ENCODE data around the gene PRRC1. TPM values are rescaled to one million over a fixed set of nuclear protein-coding genes. Genes with fewer than 3 reads are reported as not detected.
"Not testable (repeated sequence)": the region's sequence is repeated elsewhere in the genome, so short reads cannot be mapped to it uniquely, and the experiment has no call there.

The PRRC1 gene
- total and polyA plus RNA-seq, 12 donors, result 13.3 to 30.6 (median 22.7) TPM

DNA sequence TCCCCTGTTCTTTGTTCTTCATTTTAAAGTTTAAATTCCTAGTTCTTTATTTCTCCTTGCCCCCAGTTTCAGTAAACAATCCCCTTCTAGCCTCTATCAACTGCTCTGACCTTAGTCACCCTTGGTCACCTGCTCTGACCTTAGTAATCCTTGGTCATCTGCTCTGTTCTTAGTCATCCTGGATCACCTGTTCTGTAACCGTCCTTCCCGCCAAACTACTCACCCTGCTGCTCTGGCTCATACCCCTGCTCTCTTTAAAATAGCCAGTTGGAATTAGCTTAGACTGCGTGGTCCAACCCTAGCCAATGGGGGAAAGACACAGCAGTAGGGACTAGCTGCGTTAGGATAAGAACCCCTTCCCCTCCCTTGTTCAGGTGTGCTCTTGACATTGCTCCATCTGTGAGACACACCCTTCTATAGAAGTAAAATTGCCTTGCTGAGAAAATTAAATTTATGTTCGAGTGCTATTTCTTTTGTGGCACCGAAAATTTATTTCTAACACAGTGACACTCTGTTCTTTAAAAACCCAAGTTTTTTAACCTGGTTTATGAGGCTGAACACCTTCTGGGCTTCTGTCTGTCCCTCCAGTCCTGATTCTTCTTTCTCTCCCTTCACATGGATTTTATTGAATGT is 3.8 kb downstream of the PRRC1 start:
- TF ChIP-seq, protein P1, sequence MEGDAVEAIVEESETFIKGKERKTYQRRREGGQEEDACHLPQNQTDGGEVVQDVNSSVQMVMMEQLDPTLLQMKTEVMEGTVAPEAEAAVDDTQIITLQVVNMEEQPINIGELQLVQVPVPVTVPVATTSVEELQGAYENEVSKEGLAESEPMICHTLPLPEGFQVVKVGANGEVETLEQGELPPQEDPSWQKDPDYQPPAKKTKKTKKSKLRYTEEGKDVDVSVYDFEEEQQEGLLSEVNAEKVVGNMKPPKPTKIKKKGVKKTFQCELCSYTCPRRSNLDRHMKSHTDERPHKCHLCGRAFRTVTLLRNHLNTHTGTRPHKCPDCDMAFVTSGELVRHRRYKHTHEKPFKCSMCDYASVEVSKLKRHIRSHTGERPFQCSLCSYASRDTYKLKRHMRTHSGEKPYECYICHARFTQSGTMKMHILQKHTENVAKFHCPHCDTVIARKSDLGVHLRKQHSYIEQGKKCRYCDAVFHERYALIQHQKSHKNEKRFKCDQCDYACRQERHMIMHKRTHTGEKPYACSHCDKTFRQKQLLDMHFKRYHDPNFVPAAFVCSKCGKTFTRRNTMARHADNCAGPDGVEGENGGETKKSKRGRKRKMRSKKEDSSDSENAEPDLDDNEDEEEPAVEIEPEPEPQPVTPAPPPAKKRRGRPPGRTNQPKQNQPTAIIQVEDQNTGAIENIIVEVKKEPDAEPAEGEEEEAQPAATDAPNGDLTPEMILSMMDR (IDR thresholded peaks at IDR 0.05), result no peak
- Histone ChIP-seq H3K27ac (no peak overlapping the region), H3K9me3 (peaks cover 0 to 16% (median 0%) of the 10 kb centered on the region in 11 donors), H3K36me3 (peaks cover 0 to 60% (median 23%) of the 10 kb centered on the region in 9 donors), H3K4me1 (peaks cover 0 to 27% (median 22%) of the 10 kb centered on the region in 9 donors), H3K27me3 (no peaks in the 10 kb centered on the region), H3K4me3 (no peak overlapping the region)
- ATAC-seq (no peak), DNase-seq (no peak)
- WGBS, 2 donors, result 96% methylated on average over 6 of the region's 6 CpGs
- intact Hi-C loops (cut with DNase I), result no loop called here

DNA sequence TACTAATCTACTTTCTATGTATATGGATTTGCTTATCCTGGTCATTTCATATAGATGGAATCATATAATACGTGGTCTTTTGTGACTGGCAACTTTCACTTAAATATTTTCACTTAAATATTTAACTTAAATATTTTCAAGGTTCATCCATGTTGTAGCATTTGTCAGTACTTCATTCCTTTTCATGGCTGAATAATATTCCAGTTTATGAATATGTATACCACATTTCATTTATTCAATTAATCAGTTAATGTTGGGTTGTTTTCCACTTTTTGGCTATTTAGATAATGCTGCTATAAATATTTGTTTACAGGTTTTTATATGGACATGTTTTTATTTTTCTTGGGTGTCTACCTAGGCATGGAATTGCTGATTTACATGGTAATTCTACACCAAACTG is 7.7 kb downstream of the PRRC1 start:
- 98 to 99% methylated on average over 1 of the region's 1 CpG for WGBS, 2 donors
- DNase-seq (no peak), ATAC-seq (no peak)
- H3K9me3 ChIP-seq, result peaks cover 0 to 16% (median 0%) of the 10 kb centered on the region in 11 donors
- H3K4me3 ChIP-seq, result no peak overlapping the region
- intact Hi-C loops (cut with DNase I), result no loop called here
- TF ChIP-seq, protein P1 (IDR thresholded peaks at IDR 0.05), result no peak
- H3K36me3 ChIP-seq, result peaks cover 0 to 99% (median 42%) of the 10 kb centered on the region in 9 donors
- H3K27me3 ChIP-seq, result no peaks in the 10 kb centered on the region
- H3K27ac ChIP-seq, result no peak overlapping the region
- H3K4me1 ChIP-seq, result peaks cover 0 to 4% (median 0%) of the 10 kb centered on the region in 9 donors

DNA sequence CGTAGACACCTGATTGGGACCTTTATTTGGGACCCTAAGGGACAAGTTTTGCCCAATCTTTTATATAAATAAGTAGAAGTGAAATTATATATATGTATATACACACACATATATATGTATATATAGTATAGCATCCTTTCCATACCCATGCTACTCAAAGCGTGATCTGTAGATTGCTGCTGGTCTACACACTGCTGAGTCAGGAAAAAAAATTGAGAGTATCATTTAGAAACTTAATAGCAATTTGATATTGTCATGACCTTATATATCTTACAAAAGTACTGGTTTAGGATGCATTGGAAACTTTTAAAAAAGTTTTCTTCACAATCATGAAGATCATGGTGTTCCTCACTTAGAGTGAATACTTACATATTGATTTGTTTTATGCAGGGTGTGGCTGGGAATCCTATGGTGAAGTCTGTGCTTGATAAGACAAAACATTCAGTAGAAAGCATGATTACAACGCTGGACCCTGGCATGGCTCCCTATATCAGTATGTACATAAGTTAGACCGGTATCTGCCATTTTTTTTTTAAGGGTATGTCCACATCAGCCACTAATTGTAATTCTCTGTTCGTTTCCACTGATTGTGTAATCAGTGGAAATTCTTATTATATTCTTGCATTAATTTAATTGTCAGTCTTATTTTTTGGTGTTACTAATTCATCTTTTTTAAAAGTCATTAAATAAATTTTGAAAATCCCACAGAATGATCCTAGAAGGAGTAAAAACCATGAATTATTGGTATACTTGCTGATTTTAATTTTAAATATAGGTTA is 12.7 kb downstream of the PRRC1 start:
- Histone ChIP-seq H3K27me3 (no peaks in the 10 kb centered on the region), H3K36me3 (peaks cover 0 to 100% (median 62%) of the 10 kb centered on the region in 9 donors), H3K4me1 (no peaks in the 10 kb centered on the region), H3K4me3 (no peak overlapping the region), H3K27ac (no peak overlapping the region), H3K9me3 (no peaks in the 10 kb centered on the region)
- DNase-seq (no peak), ATAC-seq (no peak)
- intact Hi-C loops (cut with DNase I), result no loop called here
- 94 to 96% methylated on average over 5 of the region's 5 CpGs for WGBS, 2 donors
- TF ChIP-seq, protein P1 (IDR thresholded peaks at IDR 0.05), result no peak

DNA sequence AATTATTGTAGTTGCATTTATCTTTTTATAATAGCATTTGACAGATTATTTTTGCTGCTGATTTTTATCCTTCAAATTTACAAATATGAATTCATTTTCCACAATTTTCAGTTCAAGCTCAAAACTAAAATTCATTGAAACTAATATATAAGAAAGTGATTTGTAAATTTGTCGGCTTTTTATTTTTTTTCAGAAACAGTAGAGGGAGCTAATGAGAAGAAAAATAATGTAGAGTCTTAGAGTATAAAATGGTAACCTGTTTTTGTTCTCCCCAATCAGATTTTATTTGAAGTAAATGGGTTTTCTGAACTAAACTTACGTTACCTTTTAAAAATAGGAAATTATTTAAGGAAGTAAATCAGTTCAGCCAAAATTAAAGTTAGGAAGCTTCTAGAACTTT is 19.2 kb downstream of the PRRC1 start:
- WGBS, 2 donors, result 82 to 83% methylated on average over 2 of the region's 2 CpGs
- Histone ChIP-seq H3K36me3 (peaks cover 0 to 97% (median 58%) of the 10 kb centered on the region in 9 donors), H3K27me3 (no peaks in the 10 kb centered on the region), H3K4me1 (no peaks in the 10 kb centered on the region), H3K9me3 (peaks cover 0 to 12% (median 0%) of the 10 kb centered on the region in 11 donors), H3K27ac (no peak overlapping the region), H3K4me3 (no peak overlapping the region)
- ATAC-seq (no peak), DNase-seq (no peak)
- TF ChIP-seq, protein P1 (IDR thresholded peaks at IDR 0.05), result peak in 7 of 9 donors; percentile 6 to 56 (median 36)
- intact Hi-C loops (cut with DNase I), result no loop called here

DNA sequence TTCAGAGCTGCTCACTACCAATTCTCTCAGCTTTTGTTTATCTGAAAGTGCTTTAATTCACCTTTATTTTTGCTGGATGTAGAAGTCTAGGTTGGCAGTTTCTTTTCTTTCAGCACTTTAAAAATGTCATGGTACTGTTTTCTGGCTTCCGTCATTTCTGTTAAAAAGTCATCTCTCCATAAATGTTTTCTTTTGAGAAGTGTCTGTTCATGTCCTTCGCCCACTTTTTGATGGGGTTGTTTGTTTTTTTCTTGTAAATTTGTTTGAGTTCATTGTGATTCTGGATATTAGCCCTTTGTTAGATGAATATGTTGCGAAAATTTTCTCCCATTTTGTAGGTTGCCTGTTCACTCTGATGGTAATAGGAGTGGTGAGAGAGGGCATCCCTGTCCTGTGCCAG is 23.1 kb downstream of the PRRC1 start:
- H3K27ac ChIP-seq; DNase-seq; ATAC-seq; H3K4me1 ChIP-seq; H3K4me3 ChIP-seq; H3K27me3 ChIP-seq; intact Hi-C loops (cut with DNase I): not testable (repeated sequence)
- H3K9me3 ChIP-seq, result peaks cover 0 to 20% (median 0%) of the 10 kb centered on the region in 11 donors
- peaks cover 0 to 72% (median 31%) of the 10 kb centered on the region in 9 donors for H3K36me3 ChIP-seq
- 98% methylated on average over 3 of the region's 3 CpGs for WGBS, 2 donors

DNA sequence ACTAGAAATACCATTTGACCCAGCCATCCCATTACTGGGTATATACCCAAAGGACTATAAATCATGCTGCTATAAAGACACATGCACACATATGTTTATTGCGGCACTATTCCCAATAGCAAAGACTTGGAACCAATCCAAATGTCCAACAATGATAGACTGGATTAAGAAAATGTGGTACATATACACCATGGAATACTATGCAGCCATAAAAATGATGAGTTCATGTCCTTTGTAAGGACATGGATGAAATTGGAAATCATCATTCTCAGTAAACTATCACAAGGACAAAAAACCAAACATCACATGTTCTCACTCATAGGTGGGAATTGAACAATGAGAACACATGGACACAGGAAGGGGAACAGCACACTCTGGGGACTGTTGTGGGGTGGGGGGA is 27.8 kb downstream of the PRRC1 start:
- H3K4me3 ChIP-seq; DNase-seq; H3K27ac ChIP-seq; H3K27me3 ChIP-seq; ATAC-seq; intact Hi-C loops (cut with DNase I); H3K4me1 ChIP-seq: not testable (repeated sequence)
- Histone ChIP-seq H3K9me3 (peaks cover 0 to 16% (median 0%) of the 10 kb centered on the region in 11 donors), H3K36me3 (peaks cover 0 to 68% (median 16%) of the 10 kb centered on the region in 9 donors)
- 83 to 100% methylated on average over 1 of the region's 1 CpG for WGBS, 2 donors

All from heart right ventricle (tissue), 16 donors.